Fibroblast of mammary gland (primary cell): Measurements from ENCODE around the gene LYZ.
"Not testable (repeated sequence)": the region's sequence is repeated elsewhere in the genome, so short reads cannot be mapped to it uniquely, and the experiment has no call there.

Source experiments
- DNase-seq: peaks from one replicate; pipeline ENCODE4 v3.0.0-alpha.2; 2010; ENCODE audit warnings: low read depth
- H3K4me3 ChIP-seq: 2 replicates; pipeline ENCODE4 v1.5.1; 2011; ENCODE audit warnings: low read depth, mild to moderate bottlenecking, low read length, moderate library complexity; ENCODE audit not compliant: control insufficient read depth
- CTCF ChIP-seq: conservative IDR thresholded peaks from 2 replicates; pipeline ENCODE4 v1.5.1; 2011; ENCODE audit warnings: low read depth, low read length, inconsistent platforms; ENCODE audit not compliant: control insufficient read depth, insufficient read depth

Gene LYZ

GRCh38 chr12:69348162-69348938 is at the start of gene LYZ:
LYZ (plus strand) TSS chr12:69348381; CDS start chr12:69348409, 28 bp downstream.
- no peak within 1 kb of the TSS for H3K4me3 ChIP-seq
- no peak for DNase-seq
- no peak for TF ChIP-seq CTCF

- no peak for TF ChIP-seq CTCF
- DNase-seq = no peak
- H3K4me3 ChIP-seq = no peak overlapping the region
These were observed 49.2 kb upstream of the LYZ start for GRCh38 chr12:69298947-69299346.

DNA sequence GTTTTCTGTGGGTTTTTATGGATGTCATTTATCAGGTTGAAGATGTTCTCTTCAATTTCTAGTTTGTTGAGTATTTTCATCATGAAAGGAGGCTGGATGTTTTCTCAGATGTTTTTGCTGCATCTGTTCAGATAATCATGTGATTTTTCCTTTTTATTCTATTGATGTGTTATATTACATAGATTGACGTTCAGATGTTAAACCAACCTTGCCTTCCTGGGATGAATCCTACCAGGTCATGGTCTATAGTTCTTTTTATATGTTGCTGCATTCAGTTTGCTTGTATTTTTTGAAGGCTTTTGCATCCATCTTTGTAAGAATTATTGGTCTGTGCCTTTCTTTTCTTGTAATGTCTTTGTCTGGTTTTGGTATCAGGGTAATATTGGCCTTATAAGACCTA is 43.9 kb upstream of the LYZ start:
- TF ChIP-seq CTCF = no peak
- no peak for DNase-seq
- no peak overlapping the region for H3K4me3 ChIP-seq

DNA sequence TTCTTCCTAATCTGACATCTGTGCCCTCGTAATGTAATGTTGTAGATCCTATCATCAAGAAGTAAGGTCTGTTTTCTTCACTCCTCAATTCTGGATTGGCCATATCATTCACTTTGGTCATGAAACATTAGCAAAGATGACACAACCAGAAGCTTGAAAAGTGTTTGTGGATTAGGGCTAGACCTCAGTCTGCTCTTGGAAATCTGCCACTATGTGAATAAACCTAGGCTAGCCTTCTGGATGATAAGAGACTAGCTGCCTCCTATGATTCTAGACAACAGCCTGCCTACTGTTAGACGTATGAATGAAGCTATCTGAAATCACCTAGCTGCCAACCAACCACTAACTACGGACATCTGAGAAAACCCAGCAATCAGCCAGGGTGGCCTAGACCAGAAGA is 38.7 kb upstream of the LYZ start:
- H3K4me3 ChIP-seq = no peak overlapping the region
- no peak for DNase-seq
- no peak for TF ChIP-seq CTCF

DNA sequence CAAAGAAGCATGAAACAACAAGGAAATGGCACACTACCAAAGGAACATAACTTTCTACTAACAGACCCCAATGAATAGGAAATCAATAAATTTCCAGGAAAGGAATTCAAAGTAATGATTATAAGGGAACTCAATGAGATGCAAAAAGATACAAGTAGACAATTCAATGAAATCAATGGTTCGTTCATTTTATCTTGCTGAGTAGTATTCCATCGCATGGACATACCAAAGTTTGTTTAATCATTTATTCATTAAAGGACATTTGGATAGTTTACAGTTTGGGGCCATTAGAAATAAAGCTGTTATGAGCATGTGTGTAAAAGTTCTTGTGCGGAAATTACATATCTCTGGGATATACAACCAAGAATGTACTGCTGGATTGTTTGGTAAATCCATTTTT is 35.0 kb upstream of the LYZ start:
- H3K4me3 ChIP-seq = no peak overlapping the region
- no peak for DNase-seq
- TF ChIP-seq CTCF = no peak

DNA sequence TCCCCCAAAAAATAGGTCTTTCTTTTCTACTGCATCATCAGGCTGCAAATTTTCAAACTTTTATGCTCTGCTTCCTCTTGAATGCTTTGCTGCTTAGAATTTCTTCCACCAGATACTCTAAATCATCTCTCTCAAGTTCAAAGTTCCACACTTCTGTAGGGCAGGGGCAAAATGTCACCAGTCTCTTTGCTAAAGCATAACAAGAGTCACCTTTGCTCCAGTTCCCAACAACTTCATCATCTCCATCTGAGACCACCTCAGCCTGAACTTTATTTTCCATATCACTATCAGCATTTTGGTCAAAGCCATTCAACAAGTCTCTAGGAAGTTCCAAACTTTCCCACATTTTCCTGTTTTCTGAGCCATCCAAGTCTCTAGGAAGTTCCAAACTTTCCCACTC is 31.4 kb upstream of the LYZ start:
- DNase-seq, H3K4me3 ChIP-seq: not testable (repeated sequence)

DNA sequence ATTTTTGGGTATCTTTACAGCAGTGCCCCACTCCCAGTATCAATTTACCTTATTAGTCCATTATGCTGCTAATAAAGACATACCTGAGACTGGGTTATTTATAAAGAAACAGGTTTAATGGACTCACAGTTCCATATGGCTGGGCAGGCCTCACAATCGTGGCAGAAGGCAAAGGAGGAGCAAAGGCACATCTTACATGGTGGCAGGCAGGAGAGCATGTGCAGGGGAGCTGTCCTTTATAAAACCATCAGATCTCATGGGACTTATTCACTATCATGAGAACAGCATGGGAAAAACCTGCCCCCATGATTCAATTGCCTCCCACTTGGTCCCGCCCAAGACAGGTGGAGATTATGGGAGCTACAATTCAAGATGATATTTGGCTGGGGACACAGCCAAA is 30.9 kb upstream of the LYZ start:
- DNase-seq, H3K4me3 ChIP-seq: not testable (repeated sequence)

DNA sequence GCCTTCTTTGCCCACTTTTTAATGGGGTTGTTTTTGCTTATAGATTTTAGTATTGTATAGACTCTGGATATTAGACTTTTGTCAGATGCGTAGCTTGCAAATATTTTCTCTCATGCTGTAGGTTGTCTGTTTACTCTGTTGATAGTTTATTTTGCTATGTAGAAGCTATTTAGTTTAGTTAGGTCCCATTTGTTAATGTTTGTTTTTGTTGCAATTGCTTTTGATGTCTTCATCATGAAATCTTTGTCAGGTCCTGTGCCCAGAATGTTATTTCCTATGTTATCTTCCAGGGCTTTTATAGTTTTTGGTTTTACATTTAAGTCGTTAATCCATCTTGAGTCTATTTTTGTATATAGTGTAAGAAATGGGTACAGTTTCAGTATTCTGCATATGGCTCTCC is 30.0 kb upstream of the LYZ start:
- no peak overlapping the region for H3K4me3 ChIP-seq
- DNase-seq = no peak
- no peak for TF ChIP-seq CTCF
